Astrocyte of the spinal cord (primary cell): ENCODE measurements around the gene TRPV3.

Experiments used
- DNase-seq: peaks from one replicate; pipeline ENCODE4 v3.0.0; 2011; ENCODE audit warnings: low read depth, low spot score
- H3K4me3 ChIP-seq: 2 replicates; pipeline ENCODE4 v1.5.1; 2011; ENCODE audit warnings: low read depth, mild to moderate bottlenecking, low read length, moderate library complexity
- CTCF ChIP-seq: IDR thresholded peaks from 2 replicates; pipeline ENCODE4 v1.5.1; 2012; ENCODE audit warnings: low read depth, mild to moderate bottlenecking, low read length, inconsistent platforms
- in situ Hi-C: cut with HindIII; loops from 2 replicates; pipeline ENCODE4 v1.10.0; 2017; ENCODE audit warnings: low sequenced_read_pairs

TRPV3 gene

GRCh38 chr17:3513305-3514035 lies 44.1 kb downstream of the TRPV3 start:
- no peak overlapping the region for H3K4me3 ChIP-seq
- in situ Hi-C loops = no loop called here
- no peak for DNase-seq
- no peak for TF ChIP-seq CTCF

- peak; percentile 36 for DNase-seq
- H3K4me3 ChIP-seq = no peak overlapping the region
- in situ Hi-C loops = no loop called here
Observed at GRCh38 chr17:3512505-3513171, 45.0 kb downstream of the TRPV3 start.

GRCh38 chr17:3511852-3512504 lies 45.6 kb downstream of the TRPV3 start:
- no peak overlapping the region for H3K4me3 ChIP-seq
- DNase-seq = no peak
- in situ Hi-C loops = no loop called here
- no peak for TF ChIP-seq CTCF

More at GRCh38 chr17:3512505-3513171, 45.0 kb downstream of the TRPV3 start:
- TF ChIP-seq CTCF = no peak

GRCh38 chr17:3510090-3510489 lies 47.5 kb downstream of the TRPV3 start:
- H3K4me3 ChIP-seq = no peak overlapping the region
- in situ Hi-C loops = no loop called here
- no peak for TF ChIP-seq CTCF
- no peak for DNase-seq

- H3K4me3 ChIP-seq = no peak overlapping the region
- in situ Hi-C loops = no loop called here
- no peak for DNase-seq
- TF ChIP-seq CTCF = no peak
Observed at GRCh38 chr17:3507869-3508268, 49.7 kb downstream of the TRPV3 start.

GRCh38 chr17:3507071-3507470 lies 50.5 kb downstream of the TRPV3 start:
- H3K4me3 ChIP-seq = no peak overlapping the region
- no peak for DNase-seq
- TF ChIP-seq CTCF = no peak
- in situ Hi-C loops = no loop called here
